NCI-H345 (cell line): ENCODE measurements around the gene HDAC4.
A peak's percentile ranks its signal among the peaks of the same experiment; 100 is the strongest.

ENCODE experiments used
- DNase-seq: peaks from one replicate; lab custom pipeline; 2025; lab: John Stamatoyannopoulos, UW

The HDAC4 gene

DNA sequence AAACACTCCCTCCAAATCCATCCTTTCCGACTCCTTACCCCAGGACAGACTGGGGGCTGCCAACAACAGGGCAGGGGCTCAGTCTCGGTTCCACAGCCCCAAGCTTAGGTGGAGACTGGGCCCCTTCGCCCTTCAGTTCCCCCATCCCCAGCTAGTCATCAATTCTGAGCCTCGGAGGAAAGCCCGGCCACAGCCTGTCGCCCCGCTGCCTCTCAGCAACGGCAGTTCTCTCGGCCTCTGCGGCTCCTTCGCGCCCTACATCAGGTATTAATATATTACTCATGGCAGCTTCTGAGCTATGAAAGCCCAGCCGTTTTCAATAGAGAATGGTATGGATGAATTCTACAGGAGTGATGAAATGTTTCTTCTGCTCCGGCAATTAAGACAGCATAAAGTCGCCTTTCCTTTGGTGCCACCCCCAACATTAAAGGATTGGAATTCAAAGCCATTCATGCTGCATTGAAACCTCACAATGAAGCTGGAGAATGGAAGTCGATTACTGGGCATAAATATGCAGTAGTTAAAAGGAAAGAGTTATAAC is 2.8 kb downstream of the HDAC4 start:
- DNase-seq = no peak

GRCh38 chr2:239396881-239397681 is 3.7 kb downstream of the HDAC4 start:
- peak; percentile 42 for DNase-seq

DNA sequence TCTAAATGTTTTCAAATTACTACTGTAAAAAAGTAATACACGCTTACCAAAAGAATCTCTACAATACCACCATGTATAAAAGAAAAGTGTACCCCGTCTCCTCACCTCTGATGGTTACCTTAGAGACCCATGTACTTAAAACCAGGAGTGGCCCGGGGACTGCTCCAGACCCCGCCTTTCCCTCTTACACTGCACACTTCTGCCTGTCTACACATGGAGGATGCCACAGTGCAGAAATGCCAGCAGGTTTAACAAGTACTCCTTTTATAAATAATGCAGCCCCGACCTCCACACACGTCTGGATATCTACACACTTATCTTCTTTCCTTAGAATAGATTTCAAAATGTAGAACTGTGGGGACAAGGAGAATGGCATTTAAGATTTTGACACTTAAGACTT is 5.3 kb downstream of the HDAC4 start:
- DNase-seq = no peak

GRCh38 chr2:239394978-239395377 is 5.8 kb downstream of the HDAC4 start:
- no peak for DNase-seq

- peak; percentile 52 for DNase-seq
These were observed 6.4 kb downstream of the HDAC4 start for GRCh38 chr2:239394346-239394945.

GRCh38 chr2:239393941-239394340 is 6.9 kb downstream of the HDAC4 start:
- no peak for DNase-seq

DNA sequence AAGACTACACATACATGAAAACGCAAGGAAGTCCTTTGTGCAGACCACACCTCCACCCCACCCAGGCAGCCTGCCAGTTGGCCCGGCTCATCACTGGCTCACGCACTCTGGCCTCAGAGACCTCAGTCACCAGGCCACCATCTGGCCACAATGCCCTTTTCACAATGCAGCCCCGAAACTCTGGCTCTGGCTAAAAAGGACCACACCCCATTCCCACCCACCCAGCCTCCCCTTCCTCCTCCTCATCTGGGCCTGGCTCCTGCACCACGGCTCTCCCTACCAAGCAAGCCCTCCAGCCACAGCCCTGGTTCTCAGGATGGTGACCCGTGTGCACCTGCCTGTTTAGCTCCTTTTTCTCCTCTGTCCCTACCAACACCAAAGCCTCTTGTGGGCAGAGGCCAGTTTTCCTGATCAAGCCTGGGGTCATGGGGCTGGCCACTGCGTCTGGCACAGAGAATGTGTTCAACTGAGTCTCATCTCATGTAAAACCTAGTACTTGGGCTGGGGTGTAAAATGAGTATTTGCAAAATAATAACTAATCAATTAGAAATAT is 7.4 kb downstream of the HDAC4 start:
- DNase-seq = no peak

DNA sequence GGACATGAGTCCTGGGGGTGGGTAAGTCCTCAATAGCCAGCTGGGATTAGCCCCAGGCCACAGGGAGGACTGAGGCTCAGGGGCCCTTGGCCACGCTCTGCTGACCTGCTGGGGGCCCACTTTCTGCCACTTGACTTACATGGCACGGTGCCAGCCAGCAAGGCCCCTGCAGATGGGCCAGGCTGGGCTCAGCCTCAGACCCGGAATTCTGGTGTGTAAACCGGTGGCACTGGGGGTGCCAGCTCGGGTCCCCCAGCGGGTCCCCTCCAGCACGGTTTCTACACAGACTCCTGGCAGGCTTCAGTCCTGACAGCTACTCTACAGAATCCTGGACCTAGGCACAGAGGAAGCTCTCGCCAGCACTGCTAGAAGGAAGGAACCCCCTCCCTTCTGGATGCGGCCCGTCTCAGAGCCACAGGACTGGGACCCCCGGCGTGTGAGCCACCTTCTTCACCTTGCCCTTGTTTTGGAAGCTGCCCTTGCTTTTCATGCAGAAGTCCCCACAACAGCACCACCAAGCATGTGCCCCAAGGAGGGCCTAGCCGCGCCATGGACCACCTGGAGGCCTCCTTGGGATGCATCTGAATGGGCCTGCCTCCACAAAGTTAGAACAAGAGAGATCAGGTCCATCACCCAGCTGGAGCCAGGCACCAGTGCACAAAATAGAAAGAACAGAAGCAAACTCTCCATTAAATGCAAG is 8.0 kb downstream of the HDAC4 start:
- no peak for DNase-seq

DNA sequence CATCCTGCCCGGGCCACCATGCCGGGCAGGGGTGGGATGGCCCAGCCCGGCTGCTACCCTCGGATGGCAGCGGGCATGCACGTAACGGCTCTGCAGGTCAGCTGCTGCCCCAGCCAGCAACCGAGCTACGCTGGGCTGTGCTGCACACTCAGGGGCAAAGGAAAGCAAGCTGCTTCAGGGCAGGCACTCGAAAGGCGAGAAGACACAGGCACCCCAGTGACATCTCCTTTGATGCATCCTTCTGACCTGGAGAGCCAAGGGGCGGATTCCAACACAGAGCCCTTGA is 8.8 kb downstream of the HDAC4 start:
- DNase-seq = no peak

GRCh38 chr2:239391286-239392071 is 9.3 kb downstream of the HDAC4 start:
- no peak for DNase-seq

GRCh38 chr2:239390546-239391285 is 10.1 kb downstream of the HDAC4 start:
- no peak for DNase-seq

DNA sequence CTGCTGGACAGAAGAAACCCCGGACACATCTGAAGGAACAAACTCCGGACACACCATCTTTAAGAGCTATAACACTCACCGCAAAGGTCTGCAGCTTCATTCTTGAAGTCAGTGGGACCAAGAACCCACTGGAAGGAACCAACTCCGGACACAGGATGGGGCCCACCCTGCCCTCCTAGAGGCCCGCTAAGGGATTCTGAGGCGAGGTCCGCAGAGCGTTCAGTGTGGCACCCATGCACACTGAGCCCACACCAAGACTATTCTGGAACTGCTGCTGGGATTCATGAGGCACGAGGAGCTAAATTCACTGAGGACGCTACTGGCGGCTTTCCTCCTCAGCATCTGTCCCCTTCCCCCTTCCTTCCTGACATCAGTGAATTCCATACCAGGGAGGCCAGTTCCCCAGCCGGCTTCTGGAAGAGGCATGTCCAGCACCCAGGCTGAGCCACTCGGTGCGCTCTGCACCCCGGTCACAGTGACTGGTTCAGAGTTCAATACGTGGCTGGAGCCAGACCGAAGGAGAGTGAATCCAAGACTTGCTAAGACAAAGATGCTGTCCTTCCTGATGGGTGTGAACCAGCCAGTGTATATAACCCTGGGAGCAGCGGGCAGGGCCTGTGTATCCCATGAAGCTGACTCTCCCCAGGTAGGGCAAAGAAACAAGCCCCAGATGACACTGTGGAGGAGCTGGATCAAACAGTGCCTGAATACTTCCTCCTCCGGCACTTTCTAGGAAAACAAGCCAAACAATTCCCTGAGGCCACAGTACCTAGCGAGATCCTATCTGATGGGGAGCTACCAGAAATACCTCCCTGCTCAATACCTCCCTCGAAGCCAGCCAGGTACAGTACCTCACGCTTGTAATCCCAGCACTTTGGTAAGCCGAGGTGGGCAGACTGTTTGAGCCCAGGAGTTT is 11.1 kb downstream of the HDAC4 start:
- no peak for DNase-seq

DNA sequence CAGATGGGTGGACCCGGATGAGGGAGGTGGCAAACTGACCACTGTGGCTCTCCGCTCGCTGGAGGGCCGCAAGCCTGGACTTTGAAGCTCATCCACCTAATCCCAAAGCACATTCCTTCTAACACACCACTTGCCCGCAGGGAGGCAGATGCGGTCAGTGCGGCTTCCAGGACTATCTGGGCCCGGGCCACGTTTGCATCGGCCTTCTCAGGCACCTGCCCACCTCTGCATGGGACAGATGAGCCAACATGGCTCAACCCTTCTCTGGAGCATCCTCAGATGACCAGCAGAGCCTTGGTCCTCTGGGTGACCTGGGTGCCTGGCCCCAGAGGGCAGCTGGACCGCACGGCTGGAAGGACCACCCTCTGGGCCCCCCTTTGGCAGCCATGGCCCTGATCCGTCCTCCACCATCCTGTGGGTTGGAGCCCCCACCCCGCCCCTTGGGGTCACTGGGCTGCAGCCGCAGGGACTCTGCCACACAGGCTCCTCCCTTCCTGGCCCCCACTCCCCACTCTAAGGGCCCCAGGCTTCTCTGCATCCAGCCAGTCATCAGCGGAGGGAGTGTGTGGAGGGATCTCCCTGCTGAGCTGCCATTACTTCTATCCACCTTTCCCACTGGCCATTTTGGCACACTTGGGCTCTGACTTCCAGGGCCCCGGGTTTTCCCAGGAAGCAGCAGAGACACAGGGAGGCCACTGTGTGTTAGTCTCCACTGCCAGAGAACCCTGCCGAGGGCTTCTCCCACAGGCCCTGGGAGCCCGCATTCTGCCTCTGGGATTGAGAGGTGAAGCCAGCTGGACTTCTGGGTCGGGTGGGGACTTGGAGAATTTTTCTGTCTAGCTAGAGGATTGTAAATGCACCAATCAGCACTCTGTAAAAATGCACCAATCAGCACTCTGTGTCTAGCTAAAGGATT is 12.3 kb downstream of the HDAC4 start:
- no peak for DNase-seq

DNA sequence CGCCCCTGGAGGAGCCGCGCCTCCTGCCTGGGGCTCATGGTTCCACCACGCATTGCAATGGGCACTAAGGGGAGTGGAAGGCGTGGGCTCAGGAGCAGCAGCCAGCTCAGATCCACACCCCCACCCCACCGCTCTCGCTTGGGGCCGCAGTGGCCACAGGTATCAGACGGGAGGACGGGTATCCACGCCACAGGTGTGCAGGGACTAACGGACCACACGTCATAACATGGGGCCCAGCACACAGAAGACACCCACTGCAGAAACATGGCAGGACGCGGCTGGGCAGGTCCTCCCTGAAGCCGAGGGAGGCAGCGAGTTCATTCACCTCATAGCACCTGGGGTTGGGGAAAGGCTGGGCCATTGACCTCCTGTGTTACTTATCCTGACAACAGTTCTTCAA is 13.0 kb downstream of the HDAC4 start:
- DNase-seq = no peak

- DNase-seq = no peak
These were observed 13.9 kb downstream of the HDAC4 start for GRCh38 chr2:239386872-239387445.

- no peak for DNase-seq
These were observed 14.7 kb downstream of the HDAC4 start for GRCh38 chr2:239386001-239386670.

GRCh38 chr2:239385096-239386000 is 15.5 kb downstream of the HDAC4 start:
- no peak for DNase-seq
